Breast epithelium (tissue), 4 donors: ENCODE results near the gene GOLGA8A. TPM values are rescaled to one million over a fixed set of nuclear protein-coding genes. Genes with fewer than 3 reads are reported as not detected.
"Not testable (repeated sequence)": the region's sequence is repeated elsewhere in the genome, so short reads cannot be mapped to it uniquely, and the experiment has no call there.

Source experiments
- DNase-seq, 2 donors: peaks; one replicate each; pipeline ENCODE4 v3.0.0-alpha.2; 2019; ENCODE audit warnings: low spot score in 2 of 2
- H3K27ac ChIP-seq, 2 donors: fragments of 200-600 bp; sonication (generic) in 1 of 2; one replicate each; pipeline ENCODE4 v1.5.1; 2016 to 2019; ENCODE audit warnings: mild to moderate bottlenecking in 1 of 2
- H3K27me3 ChIP-seq, 2 donors: fragments of 200-600 bp; sonication (generic) in 1 of 2; one replicate each; pipeline versions ENCODE4 v1.5.1 to v1.6.0; 2017 to 2019; ENCODE audit warnings: control low read depth in 1 of 2, mild to moderate bottlenecking in 1 of 2
- H3K36me3 ChIP-seq: fragments of 200-600 bp; one replicate; pipeline ENCODE4 v1.5.1; 2019
- H3K4me1 ChIP-seq, 2 donors: fragments of 200-600 bp; sonication (generic); one replicate each; pipeline ENCODE4 v1.5.1; 2016 to 2019; ENCODE audit warnings: control low read depth in 1 of 2
- H3K4me3 ChIP-seq, 3 donors: fragments of 200-600 bp; sonication (generic); 1 replicate in 2 of 3; 2 replicates in 1 of 3; pipeline ENCODE4 v1.5.1; 2016 to 2019; ENCODE audit warnings: mild to moderate bottlenecking in 3 of 3, moderate library complexity in 2 of 3
- H3K9me3 ChIP-seq, 2 donors: fragments of 200-600 bp; sonication (generic) in 1 of 2; one replicate each; pipeline ENCODE4 v1.5.1; 2016 to 2019; ENCODE audit warnings: control low read depth in 1 of 2
- CTCF ChIP-seq, 3 donors: fragments of 450-650 bp; IDR thresholded peaks; one replicate each; pipeline ENCODE4 v1.5.1; 2016 to 2017; ENCODE audit warnings: antibody characterized with exemption in 3 of 3, mild to moderate bottlenecking in 3 of 3, moderate library complexity in 3 of 3
- POLR2A ChIP-seq: fragments of 450-650 bp; IDR thresholded peaks from one replicate; pipeline ENCODE4 v1.6.1; 2016; ENCODE audit warnings: antibody characterized with exemption, mild to moderate bottlenecking, moderate library complexity
- POLR2AphosphoS5 ChIP-seq, 3 donors: sonication (generic); formaldehyde crosslinking; IDR thresholded peaks; one replicate each; pipeline ENCODE4 v1.6.1; 2017; ENCODE audit warnings: antibody characterized with exemption in 3 of 3
- intact Hi-C: fragments of 100-400 bp; cut with DNase I; formaldehyde crosslinking; loops from one replicate; pipeline ENCODE4 v1.15.1; 2023; ENCODE audit warnings: low total_unique reads
- total RNA-seq, 3 donors: library from RNA; depleted of rRNA; stranded (reverse); fragments of >200 nt; gene quantifications; one replicate each; pipeline ENCODE4 v1.1.0, GENCODE V29; 2016

GOLGA8A gene
- total RNA-seq, 3 donors from 2014 or later = 33.0 to 77.7 (median 73.4) TPM

GRCh38 chr15:34439878-34440277 is 2.3 kb upstream of the GOLGA8A start:
- Histone ChIP-seq H3K4me1 (no peaks in the 10 kb centered on the region), H3K27me3 (no peaks in the 10 kb centered on the region), H3K27ac (no peak overlapping the region), H3K36me3 (no peaks in the 10 kb centered on the region), H3K9me3 (no peaks in the 10 kb centered on the region), H3K4me3 (no peak overlapping the region)
- intact Hi-C loops = no loop called here
- TF ChIP-seq CTCF (IDR thresholded peaks at IDR 0.05) (no peak), POLR2AphosphoS5 (IDR thresholded peaks at IDR 0.05) (no peak), POLR2A (no peak)
- DNase-seq = no peak

GRCh38 chr15:34436956-34437442 is 609 bp downstream of the GOLGA8A start:
- H3K27ac ChIP-seq = peak overlapping the region in 1 of 2 donors; percentile 38
- no peak for DNase-seq
- H3K4me1 ChIP-seq = no peaks in the 10 kb centered on the region
- TF ChIP-seq POLR2AphosphoS5 (IDR thresholded peaks at IDR 0.05) (no peak), POLR2A (no peak), CTCF (IDR thresholded peaks at IDR 0.05) (no peak)
- intact Hi-C loops = no loop called here
- no peaks in the 10 kb centered on the region for H3K36me3 ChIP-seq
- no peaks in the 10 kb centered on the region for H3K9me3 ChIP-seq
- peak overlapping the region; percentile 50 to 75 (median 74) for H3K4me3 ChIP-seq
- no peaks in the 10 kb centered on the region for H3K27me3 ChIP-seq

- no peak for TF ChIP-seq POLR2A
- TF ChIP-seq POLR2AphosphoS5 (IDR thresholded peaks at IDR 0.05) = no peak
- TF ChIP-seq CTCF (IDR thresholded peaks at IDR 0.05) = no peak
- H3K9me3 ChIP-seq = no peaks in the 10 kb centered on the region
- DNase-seq = no peak
- H3K4me1 ChIP-seq = no peaks in the 10 kb centered on the region
- no peaks in the 10 kb centered on the region for H3K27me3 ChIP-seq
- H3K36me3 ChIP-seq = no peaks in the 10 kb centered on the region
- peak overlapping the region; percentile 50 to 75 (median 74) for H3K4me3 ChIP-seq
- intact Hi-C loops = no loop called here
- peak overlapping the region in 1 of 2 donors; percentile 38 for H3K27ac ChIP-seq
These were observed 1.3 kb downstream of the GOLGA8A start for GRCh38 chr15:34436126-34436955.

- Histone ChIP-seq H3K9me3 (no peaks in the 10 kb centered on the region), H3K27ac (no peak overlapping the region), H3K4me3 (peak overlapping the region in 2 of 3 donors; percentile 74 to 75), H3K36me3 (no peaks in the 10 kb centered on the region), H3K4me1 (no peaks in the 10 kb centered on the region), H3K27me3 (no peaks in the 10 kb centered on the region)
- intact Hi-C loops = no loop called here
- no peak for DNase-seq
- TF ChIP-seq CTCF (IDR thresholded peaks at IDR 0.05) (no peak), POLR2AphosphoS5 (IDR thresholded peaks at IDR 0.05) (no peak), POLR2A (no peak)
These were observed 1.9 kb downstream of the GOLGA8A start for GRCh38 chr15:34435658-34436057.

GRCh38 chr15:34434627-34435305 is 2.8 kb downstream of the GOLGA8A start:
- no peaks in the 10 kb centered on the region for H3K27me3 ChIP-seq
- no peaks in the 10 kb centered on the region for H3K4me1 ChIP-seq
- H3K9me3 ChIP-seq = no peaks in the 10 kb centered on the region
- no peaks in the 10 kb centered on the region for H3K36me3 ChIP-seq
- TF ChIP-seq POLR2A (no peak), CTCF (IDR thresholded peaks at IDR 0.05) (no peak), POLR2AphosphoS5 (IDR thresholded peaks at IDR 0.05) (no peak)
- intact Hi-C loops = no loop called here
- no peak overlapping the region for H3K4me3 ChIP-seq
- DNase-seq = no peak
- no peak overlapping the region for H3K27ac ChIP-seq

GRCh38 chr15:34433956-34434626 is 3.5 kb downstream of the GOLGA8A start:
- H3K4me3 ChIP-seq, H3K4me1 ChIP-seq, H3K27ac ChIP-seq, H3K27me3 ChIP-seq, DNase-seq, H3K36me3 ChIP-seq, intact Hi-C loops, H3K9me3 ChIP-seq: not testable (repeated sequence)

- H3K27me3 ChIP-seq, H3K4me1 ChIP-seq, H3K9me3 ChIP-seq, H3K36me3 ChIP-seq, H3K27ac ChIP-seq, DNase-seq, H3K4me3 ChIP-seq, intact Hi-C loops: not testable (repeated sequence)
These were observed 7.0 kb downstream of the GOLGA8A start for GRCh38 chr15:34430642-34431041.
